Measurements from ENCODE around the gene PLCXD1. TPM values are rescaled to one million over a fixed set of nuclear protein-coding genes. Genes with fewer than 3 reads are reported as not detected.

The PLCXD1 gene
- total RNA-seq, 1 donor from 2014 or later, result 52.4 TPM

Other genes starting within 250 kb of the PLCXD1 start
- gene GTPBP6, start 37.4 kb downstream of the PLCXD1 start, total RNA-seq, result 81.3 and 81.9 TPM in 2 replicates
- gene PPP2R3B, start 105.5 kb downstream of the PLCXD1 start, total RNA-seq, result 88.4 and 96.5 TPM in 2 replicates

Data from neural crest cell (in vitro differentiated cells).